ENCODE measurements around the gene ANKRD13B.
A peak's percentile ranks its signal among the peaks of the same experiment; 100 is the strongest.
"Not testable (repeated sequence)": the region's sequence is repeated elsewhere in the genome, so short reads cannot be mapped to it uniquely, and the experiment has no call there.

Gene ANKRD13B

GRCh38 chr17:29620271-29620670 lies 27.3 kb downstream of the ANKRD13B start:
- no peak for DNase-seq

- DNase-seq = no peak
Observed at GRCh38 chr17:29620779-29621500, 28.0 kb downstream of the ANKRD13B start.

GRCh38 chr17:29621751-29622194 lies 28.8 kb downstream of the ANKRD13B start:
- DNase-seq = no peak

GRCh38 chr17:29622337-29623282 lies 29.7 kb downstream of the ANKRD13B start, which contains the start of gene CORO6:
CORO6 (minus strand) TSS chr17:29622912; CDS start chr17:29621421, 1,491 bp downstream.
- peak; percentile 66 for DNase-seq

- DNase-seq = no peak
Observed at GRCh38 chr17:29623283-29623647, 30.3 kb downstream of the ANKRD13B start.

GRCh38 chr17:29624586-29624985 lies 31.7 kb downstream of the ANKRD13B start:
- no peak for DNase-seq

- DNase-seq = no peak
Observed at GRCh38 chr17:29625037-29625750, 32.3 kb downstream of the ANKRD13B start.

- no peak for DNase-seq
Observed at GRCh38 chr17:29627951-29628350, 35.0 kb downstream of the ANKRD13B start.

- no peak for DNase-seq
Observed at GRCh38 chr17:29628644-29629043, 35.7 kb downstream of the ANKRD13B start.

- no peak for DNase-seq
Observed at GRCh38 chr17:29629839-29630238, 36.9 kb downstream of the ANKRD13B start.

GRCh38 chr17:29630630-29631193 lies 37.8 kb downstream of the ANKRD13B start:
- DNase-seq = no peak

- DNase-seq = no peak
Observed at GRCh38 chr17:29633886-29634285, 41.0 kb downstream of the ANKRD13B start.

- DNase-seq = no peak
Observed at GRCh38 chr17:29640413-29640812, 47.5 kb downstream of the ANKRD13B start.

- DNase-seq = no peak
Observed at GRCh38 chr17:29640981-29641642, 48.2 kb downstream of the ANKRD13B start.

GRCh38 chr17:29642171-29642611 lies 49.3 kb downstream of the ANKRD13B start:
- no peak for DNase-seq

- no peak for DNase-seq
Observed at GRCh38 chr17:29643817-29644160, 50.9 kb downstream of the ANKRD13B start.

- DNase-seq = no peak
Observed at GRCh38 chr17:29645515-29646051, 52.7 kb downstream of the ANKRD13B start.

GRCh38 chr17:29648005-29648404 lies 55.1 kb downstream of the ANKRD13B start:
- DNase-seq = no peak

- no peak for DNase-seq
Observed at GRCh38 chr17:29649359-29649758, 56.4 kb downstream of the ANKRD13B start.

- no peak for DNase-seq
Observed at GRCh38 chr17:29650396-29650795, 57.5 kb downstream of the ANKRD13B start.

GRCh38 chr17:29651913-29652312 lies 59.0 kb downstream of the ANKRD13B start:
- DNase-seq = not testable (repeated sequence)

GRCh38 chr17:29652976-29653375 lies 60.0 kb downstream of the ANKRD13B start:
- no peak for DNase-seq

All from activated CD4-positive, CD25-positive, alpha-beta regulatory T cell treated with anti-CD3 and anti-CD28 coated beads, Interleukin-2, amount 50 U/mL, for 72 hours (primary cell).